Cerebellar nuclear complex (tissue), 1 donor: ENCODE data around the gene PPP1R27.
A peak's percentile ranks its signal among the peaks of the same experiment; 100 is the strongest.

Source experiments
- DNase-seq, 2 experiments: peaks; one replicate each; lab custom pipeline; 2025; lab: John Stamatoyannopoulos, UW

PPP1R27 gene

DNA sequence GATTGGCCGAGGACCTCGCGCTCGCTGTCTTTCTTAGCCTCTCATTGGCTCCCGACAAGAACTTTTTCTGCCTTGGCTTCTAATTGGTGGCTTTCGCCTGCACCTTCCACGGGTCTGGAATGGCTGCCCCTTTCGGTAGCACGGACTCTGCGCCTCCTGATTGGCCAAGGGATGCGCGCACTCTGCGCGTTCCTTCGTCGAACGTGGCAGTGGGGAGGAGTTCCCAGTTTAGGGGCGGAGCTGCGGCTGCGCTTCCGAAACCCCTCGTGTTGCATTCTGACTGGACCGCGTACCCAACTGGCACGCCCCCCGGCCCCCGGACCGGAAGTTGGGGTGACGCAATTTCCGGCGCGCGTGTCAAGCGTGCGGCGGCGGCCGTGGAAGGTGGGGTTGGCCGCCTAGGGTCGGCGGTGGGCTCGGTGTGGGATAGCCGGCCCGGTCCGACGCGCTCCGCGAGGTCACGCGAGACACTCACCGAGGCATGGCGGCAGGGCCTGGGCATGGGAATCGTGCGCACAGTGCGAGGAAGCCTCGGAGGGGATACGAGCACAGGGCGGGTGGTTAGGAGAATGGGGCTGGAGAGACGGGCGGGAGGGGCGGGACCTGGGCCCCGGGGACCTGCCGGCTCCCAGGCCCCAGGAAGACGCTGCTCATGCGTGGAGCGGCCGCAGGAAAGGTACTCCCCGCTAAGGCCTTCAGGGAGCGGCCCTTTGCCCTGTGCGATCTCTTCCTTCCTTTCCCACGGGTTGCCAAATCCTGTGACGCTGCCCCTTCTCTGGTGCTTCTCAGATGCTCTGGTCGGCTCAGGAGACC, 26.1 kb upstream of the PPP1R27 start:
- DNase-seq = peak; percentile 98 to 99

GRCh38 chr17:81859906-81860755, 25.3 kb upstream of the PPP1R27 start, which contains the start of gene P4HB:
P4HB (minus strand) TSS chr17:81860535; CDS start chr17:81860471, 64 bp downstream.
- DNase-seq = no peak

DNA sequence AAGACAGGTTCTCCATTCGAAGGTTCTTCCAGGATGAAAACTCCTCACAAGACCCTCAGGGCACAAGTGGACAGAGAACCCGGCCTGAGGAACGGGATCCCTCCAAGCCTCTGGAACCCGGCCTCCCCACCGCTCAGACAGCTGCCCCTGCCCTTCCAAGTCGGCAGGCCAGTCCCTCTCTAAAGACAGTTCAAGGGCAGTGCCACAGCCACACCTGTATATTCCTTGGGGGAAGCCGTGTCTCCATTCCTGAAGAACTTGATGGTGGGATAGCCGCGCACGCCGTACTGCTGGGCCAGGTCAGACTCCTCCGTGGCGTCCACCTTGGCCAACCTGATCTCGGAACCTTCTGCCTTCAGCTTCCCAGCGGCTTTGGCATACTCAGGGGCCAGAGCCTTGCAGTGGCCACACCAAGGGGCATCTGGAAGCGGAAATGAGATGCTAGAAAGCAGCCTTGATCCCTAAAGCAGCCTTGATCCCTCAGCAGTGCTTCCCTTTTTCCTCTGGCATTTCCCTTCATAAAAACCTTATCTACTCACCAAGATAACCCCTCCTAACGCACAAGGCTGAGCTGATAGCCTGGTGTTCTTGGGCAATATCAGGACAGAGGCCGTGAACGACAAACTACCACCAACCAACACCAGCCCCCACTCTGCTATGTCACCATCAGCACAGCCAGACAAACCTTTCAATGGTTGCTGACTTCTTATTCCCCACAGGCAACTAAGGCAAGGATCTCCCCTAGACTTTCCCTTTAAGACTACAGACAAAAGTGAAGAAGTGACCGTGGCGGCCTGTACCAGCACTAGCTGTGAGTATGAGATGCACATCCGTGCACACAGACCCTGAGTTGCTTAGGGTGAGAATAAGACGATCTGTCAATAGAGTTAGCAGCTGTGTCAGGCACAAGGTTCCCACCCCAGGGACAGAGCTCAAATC, 24.4 kb upstream of the PPP1R27 start:
- DNase-seq = no peak

GRCh38 chr17:81858170-81858966, 23.5 kb upstream of the PPP1R27 start:
- no peak for DNase-seq

DNA sequence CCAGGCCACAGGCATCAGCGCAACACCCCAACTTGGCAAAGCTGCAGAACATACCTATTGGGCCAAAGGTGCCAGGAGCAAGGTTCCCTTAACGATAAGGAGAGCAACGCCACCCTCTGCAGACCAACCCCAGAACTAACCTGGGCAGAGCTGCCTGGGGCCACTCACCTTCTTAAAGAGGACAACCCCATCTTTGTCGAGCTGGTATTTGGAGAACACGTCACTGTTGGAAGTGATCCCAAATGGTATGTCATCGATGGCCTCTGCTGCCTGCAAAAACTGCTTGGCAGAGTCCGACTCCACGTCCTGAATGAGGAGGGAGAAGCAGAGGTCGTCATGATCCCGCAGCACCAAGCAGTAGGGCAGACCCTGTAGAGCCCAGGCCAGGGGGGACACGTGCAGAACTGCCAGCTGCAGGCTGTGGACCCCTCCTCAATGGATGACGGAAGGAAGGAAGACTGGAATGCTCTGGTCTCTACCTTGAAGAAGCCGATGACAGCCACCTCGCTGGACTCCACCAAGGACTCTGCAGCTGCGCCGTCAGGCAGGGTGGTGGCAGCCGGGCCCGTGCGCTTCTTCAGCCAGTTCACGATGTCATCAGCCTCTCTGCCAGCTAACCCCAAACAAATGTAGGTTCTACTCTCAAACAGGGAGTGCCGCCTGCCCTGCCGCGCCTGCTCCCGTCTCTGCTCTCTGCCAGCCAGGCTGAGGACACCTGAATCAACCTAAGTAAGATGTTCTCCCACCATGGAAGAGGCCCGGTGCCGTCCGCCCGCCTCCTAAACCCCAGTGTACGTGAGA, 20.3 kb upstream of the PPP1R27 start:
- DNase-seq = no peak

- DNase-seq = no peak
Observed at GRCh38 chr17:81852237-81852636, 17.4 kb upstream of the PPP1R27 start.

- DNase-seq = no peak
Observed at GRCh38 chr17:81851423-81851822, 16.6 kb upstream of the PPP1R27 start.

GRCh38 chr17:81849457-81849856, 14.6 kb upstream of the PPP1R27 start:
- DNase-seq = no peak

GRCh38 chr17:81846743-81847689, 12.2 kb upstream of the PPP1R27 start:
- DNase-seq = no peak

GRCh38 chr17:81845881-81846742, 11.3 kb upstream of the PPP1R27 start:
- DNase-seq = no peak

DNA sequence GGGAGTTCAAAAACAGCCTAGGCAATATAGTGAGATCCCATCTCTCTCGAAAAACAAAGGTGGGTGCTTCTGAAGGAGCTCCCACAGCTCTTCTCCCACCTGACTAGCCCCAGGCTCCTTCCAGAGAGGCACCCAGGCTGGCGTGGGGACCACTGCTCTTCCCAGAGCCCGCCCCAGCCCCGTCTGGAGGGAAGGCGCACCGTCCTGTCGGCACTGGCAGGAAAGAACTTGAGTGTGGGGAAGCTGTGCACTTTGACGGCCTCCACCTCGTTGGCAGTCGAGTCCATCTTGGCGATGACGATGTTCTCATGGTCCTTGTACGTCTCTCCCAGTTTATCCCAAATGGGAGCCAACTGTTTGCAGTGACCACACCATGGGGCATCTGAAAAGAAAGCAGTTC, 10.5 kb upstream of the PPP1R27 start:
- DNase-seq = no peak

DNA sequence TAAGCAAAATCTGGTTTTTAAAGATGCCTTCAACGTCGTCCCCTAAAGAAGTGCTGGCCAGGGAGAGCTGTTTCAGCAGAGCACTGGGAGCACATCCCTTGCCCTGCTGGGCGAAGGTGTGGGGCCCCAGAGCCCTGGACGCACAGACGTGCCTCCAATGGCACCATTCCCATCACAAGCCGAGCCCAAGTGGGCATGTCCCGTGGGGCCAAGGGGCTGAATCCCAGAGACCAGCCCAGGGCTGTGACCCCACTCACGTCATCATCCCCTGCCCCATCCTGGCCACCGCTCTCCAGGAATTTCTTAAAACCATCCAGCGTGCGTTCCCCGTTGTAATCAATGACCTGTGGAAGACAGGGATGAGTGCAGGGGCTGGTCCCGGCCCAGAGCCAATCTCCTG, 10.0 kb upstream of the PPP1R27 start:
- no peak for DNase-seq

DNA sequence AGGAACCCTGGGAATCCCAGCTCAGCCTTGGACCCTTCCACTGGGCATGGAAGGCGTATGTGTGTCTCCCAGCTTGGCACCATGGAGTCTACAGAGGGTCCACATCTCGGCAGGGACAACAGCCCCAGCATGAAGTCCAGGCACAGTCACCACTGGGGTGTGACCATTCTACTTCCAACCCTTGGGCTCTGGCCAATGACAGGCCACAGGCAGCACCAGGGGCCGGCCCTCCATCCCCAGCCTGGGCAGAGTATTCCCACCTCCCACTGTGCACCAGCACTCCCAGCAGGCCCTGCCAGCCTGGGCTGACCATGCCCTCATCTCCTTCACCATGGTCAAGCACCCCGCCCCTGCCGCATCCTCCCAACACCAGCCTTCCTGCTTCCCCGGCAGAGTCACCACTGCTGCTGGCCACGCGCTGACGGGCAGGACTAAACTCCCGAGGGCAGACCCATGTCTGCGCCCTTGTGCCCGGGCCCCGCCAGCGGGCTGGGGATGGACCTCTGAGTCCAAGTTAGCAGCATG, 9.5 kb upstream of the PPP1R27 start:
- no peak for DNase-seq

DNA sequence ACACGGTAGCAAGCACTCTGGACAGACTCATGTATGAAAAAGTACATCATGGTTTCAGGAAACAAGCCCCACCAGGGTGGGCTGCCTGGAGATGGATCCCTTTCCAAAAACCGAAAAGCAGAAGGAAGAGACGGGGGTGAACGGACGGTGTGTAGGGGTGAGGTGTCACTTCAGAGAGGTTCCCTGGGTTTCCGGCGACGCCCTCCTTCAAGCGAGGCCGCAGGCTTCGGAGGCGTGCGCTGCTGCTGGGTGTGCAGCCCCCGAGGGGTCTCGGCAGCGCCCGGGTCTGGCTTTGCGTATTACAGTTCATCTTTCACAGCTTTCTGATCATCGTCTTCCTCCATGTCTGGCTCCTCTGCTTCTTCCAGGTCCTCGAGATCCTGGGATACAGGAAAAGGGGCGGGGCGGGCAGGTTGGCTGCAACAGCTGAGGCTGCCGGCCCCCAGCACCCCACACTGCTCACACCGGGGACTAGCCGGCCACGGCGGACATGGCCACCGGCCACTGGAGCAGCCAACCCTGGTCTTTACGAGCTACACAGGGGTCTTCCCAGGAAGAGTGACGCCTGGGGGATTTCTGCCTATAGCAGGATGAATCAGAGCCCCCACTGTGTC, 9.0 kb upstream of the PPP1R27 start:
- no peak for DNase-seq

DNA sequence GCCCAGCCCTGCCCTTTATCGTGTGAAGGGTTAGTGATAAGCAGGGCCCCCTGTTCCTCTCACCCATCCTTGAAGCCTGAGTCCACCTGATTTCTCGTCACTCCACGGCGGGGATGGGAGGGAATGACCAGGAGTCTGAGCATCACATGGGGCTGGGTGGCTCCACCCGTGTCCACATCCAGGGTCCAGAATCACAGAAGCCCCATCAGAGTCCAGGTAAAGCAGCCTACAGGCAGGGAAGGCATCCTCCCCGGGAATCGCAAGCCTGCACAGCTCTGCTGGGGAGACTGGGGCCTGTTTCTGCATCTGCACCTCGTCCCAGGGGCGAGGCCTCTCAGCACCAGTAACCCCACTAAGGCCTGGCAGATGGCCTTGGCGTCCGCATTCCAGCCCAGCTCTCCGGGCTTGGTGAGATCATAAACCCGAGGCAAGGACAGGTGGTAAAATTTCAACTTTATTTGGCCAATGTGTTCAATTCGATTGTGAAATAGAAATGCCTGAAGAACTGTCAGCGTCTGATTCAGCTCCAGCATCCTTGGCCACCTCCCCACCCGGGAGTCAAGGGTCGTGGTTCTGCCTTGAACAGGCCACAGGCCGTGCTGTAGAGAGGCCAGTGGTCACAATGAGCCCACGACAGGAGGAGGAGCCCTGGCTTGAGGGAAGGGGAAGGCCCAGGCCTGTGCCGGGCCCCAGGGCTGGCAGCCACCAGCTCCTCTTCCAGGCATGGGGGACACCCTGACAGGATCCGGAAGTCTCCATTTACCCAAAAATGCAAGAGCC, 8.1 kb upstream of the PPP1R27 start:
- DNase-seq = no peak

DNA sequence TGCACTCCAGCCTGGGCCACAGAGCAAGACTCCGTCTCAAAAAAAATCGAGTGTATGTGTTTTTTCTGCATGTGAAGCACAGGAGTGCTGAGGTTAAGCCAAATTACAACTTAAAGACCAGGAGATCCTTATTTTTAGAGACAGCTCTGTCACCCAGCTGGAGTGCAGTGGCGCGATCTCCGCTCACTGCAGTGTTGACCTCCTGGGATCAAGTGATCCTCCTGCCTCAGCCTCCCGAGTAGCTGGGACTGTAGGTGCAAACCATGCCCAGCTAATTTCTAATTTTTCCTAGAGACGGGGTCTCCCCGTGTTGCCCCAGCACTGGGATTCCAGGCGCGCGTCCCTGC, 7.5 kb upstream of the PPP1R27 start:
- DNase-seq = no peak

DNA sequence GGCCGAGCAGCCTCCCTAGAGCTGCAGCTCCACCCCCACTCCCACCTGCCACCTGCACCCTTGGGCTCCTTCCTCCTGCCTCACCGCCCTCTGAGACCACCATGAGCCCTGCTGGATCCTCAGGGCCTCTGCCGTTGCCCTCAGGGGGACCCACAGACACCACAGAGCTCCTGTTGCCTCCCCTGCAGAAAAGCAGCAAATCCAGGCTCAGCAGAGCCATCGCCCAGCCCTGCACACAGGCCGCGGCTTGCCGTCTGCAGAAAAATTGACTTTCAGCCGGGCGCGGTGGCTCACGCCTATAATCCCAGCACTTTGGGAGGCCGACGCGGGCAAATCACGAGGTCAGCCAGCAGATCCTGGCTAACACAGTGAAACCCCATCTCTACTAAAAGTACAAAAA, 7.0 kb upstream of the PPP1R27 start:
- DNase-seq = no peak
